ENCODE measurements around the gene ILK. TPM values are rescaled to one million over a fixed set of nuclear protein-coding genes. Genes with fewer than 3 reads are reported as not detected.

ILK gene
- total RNA-seq, 1 donor from 2014 or later: 210 TPM

GRCh38 chr11:6629892-6630631, 26.5 kb downstream of the ILK start:
- DNase-seq: no peak
- intact Hi-C loops (cut with micrococcal nuclease): no loop called here
- ATAC-seq: no peak

- intact Hi-C loops (cut with micrococcal nuclease): no loop called here
- ATAC-seq (no peak), DNase-seq (no peak)
Observed at GRCh38 chr11:6630632-6631291, 27.2 kb downstream of the ILK start.

GRCh38 chr11:6631361-6631890, 27.9 kb downstream of the ILK start:
- DNase-seq: no peak
- ATAC-seq: no peak
- intact Hi-C loops (cut with micrococcal nuclease): no loop called here

- DNase-seq: no peak
- intact Hi-C loops (cut with micrococcal nuclease): no loop called here
- no peak for ATAC-seq
Observed at GRCh38 chr11:6632116-6633073, 28.8 kb downstream of the ILK start.

- DNase-seq (peak; percentile 86), ATAC-seq (peak; percentile 59)
- intact Hi-C loops (cut with micrococcal nuclease): no loop called here
Observed at GRCh38 chr11:6633422-6634408, 30.1 kb downstream of the ILK start.

- intact Hi-C loops (cut with micrococcal nuclease): no loop called here
- ATAC-seq: no peak
- DNase-seq: no peak
Observed at GRCh38 chr11:6634534-6634933, 31.0 kb downstream of the ILK start.

GRCh38 chr11:6635082-6635932, 31.7 kb downstream of the ILK start:
- intact Hi-C loops (cut with micrococcal nuclease): no loop called here
- ATAC-seq: peak; percentile 70
- DNase-seq: peak; percentile 76

- intact Hi-C loops (cut with micrococcal nuclease): no loop called here
- no peak for ATAC-seq
- no peak for DNase-seq
Observed at GRCh38 chr11:6636480-6636879, 32.9 kb downstream of the ILK start.

- intact Hi-C loops (cut with micrococcal nuclease): no loop called here
- ATAC-seq (peak; percentile 74), DNase-seq (peak; percentile 58)
Observed at GRCh38 chr11:6637871-6638270, 34.3 kb downstream of the ILK start.

- ATAC-seq (no peak), DNase-seq (no peak)
- intact Hi-C loops (cut with micrococcal nuclease): no loop called here
Observed at GRCh38 chr11:6638429-6638828, 34.9 kb downstream of the ILK start.

- intact Hi-C loops (cut with micrococcal nuclease): no loop called here
- ATAC-seq: no peak
- peak; percentile 31 for DNase-seq
Observed at GRCh38 chr11:6640036-6640984, 36.7 kb downstream of the ILK start.

GRCh38 chr11:6640985-6641701, 37.6 kb downstream of the ILK start:
- intact Hi-C loops (cut with micrococcal nuclease): no loop called here
- ATAC-seq (no peak), DNase-seq (peak; percentile 37)

- ATAC-seq: no peak
- intact Hi-C loops (cut with micrococcal nuclease): no loop called here
- DNase-seq: no peak
Observed at GRCh38 chr11:6642957-6643356, 39.4 kb downstream of the ILK start.

- DNase-seq (peak; percentile 89), ATAC-seq (peak; percentile 85)
- intact Hi-C loops (cut with micrococcal nuclease): no loop called here
Observed at GRCh38 chr11:6646071-6646470, 42.5 kb downstream of the ILK start.

- intact Hi-C loops (cut with micrococcal nuclease): no loop called here
- DNase-seq: peak; percentile 50
- peak; percentile 80 for ATAC-seq
Observed at GRCh38 chr11:6646576-6646917, 43.0 kb downstream of the ILK start.

Measured in left ventricle myocardium superior (tissue), 1 donor.